ENCODE data around the gene ASB15.
A peak's percentile ranks its signal among the peaks of the same experiment; 100 is the strongest.

Gene ASB15

DNA sequence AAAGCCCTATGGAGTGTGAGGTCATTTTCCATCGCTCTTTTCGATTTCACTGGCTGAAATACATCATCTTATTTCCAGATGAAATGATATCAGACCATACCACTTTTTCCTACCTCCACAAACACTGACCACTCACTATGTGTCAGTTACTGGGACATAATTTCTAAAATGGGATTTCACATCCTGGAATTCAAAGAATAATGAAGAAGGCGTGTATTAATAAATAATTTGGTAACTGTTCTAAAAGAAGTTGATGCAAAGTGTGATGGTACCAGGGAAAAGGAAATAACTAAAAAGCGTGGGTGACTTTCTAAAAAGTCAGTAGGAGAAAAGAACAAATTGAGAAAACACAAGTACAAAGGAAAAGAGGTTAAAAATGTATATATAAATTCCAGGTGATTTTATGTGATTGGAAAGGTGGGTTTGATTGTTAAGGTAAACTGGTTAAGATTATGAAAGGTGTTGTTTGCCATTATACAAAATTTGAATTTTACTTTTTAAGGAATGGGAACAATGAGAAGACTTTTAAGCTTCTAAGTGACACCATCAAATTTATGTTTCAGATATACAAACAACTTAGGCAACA is 43.2 kb upstream of the ASB15 start:
- TF ChIP-seq, protein P1, sequence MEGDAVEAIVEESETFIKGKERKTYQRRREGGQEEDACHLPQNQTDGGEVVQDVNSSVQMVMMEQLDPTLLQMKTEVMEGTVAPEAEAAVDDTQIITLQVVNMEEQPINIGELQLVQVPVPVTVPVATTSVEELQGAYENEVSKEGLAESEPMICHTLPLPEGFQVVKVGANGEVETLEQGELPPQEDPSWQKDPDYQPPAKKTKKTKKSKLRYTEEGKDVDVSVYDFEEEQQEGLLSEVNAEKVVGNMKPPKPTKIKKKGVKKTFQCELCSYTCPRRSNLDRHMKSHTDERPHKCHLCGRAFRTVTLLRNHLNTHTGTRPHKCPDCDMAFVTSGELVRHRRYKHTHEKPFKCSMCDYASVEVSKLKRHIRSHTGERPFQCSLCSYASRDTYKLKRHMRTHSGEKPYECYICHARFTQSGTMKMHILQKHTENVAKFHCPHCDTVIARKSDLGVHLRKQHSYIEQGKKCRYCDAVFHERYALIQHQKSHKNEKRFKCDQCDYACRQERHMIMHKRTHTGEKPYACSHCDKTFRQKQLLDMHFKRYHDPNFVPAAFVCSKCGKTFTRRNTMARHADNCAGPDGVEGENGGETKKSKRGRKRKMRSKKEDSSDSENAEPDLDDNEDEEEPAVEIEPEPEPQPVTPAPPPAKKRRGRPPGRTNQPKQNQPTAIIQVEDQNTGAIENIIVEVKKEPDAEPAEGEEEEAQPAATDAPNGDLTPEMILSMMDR (IDR thresholded peaks at IDR 0.05; ENCODE audit: borderline replicate concordance, extremely low read depth, low read length, poor library complexity, severe bottlenecking): no peak
- TF ChIP-seq EZH2 (IDR thresholded peaks at IDR 0.05; ENCODE audit: borderline replicate concordance, low read depth, low read length, severe bottlenecking): no peak
- Histone ChIP-seq H3K9me3 (ENCODE audit: insufficient read depth, low read length, severe bottlenecking) (no peaks in the 10 kb centered on the region), H3K79me2 (ENCODE audit: insufficient read depth, low read length) (peaks cover 37% of the 10 kb centered on the region), H3K27me3 (ENCODE audit: insufficient read depth, low read length, poor library complexity) (no peaks in the 10 kb centered on the region), H3K27ac (ENCODE audit: low read length) (peak overlapping the region; percentile 82), H3K9ac (ENCODE audit: low read depth, low read length) (peak overlapping the region; percentile 60), H3K4me3 (ENCODE audit: low read depth in 1 of 2, low read length in 2 of 2) (peak overlapping the region; percentile 25 to 63; a peak in 3 of 4 replicates), H3K4me2 (ENCODE audit: insufficient read depth, low read length) (peak overlapping the region; percentile 69), H2AFZ (ENCODE audit: low read depth, low read length) (peak overlapping the region; percentile 80), H3K4me1 (ENCODE audit: insufficient read depth, low read length) (peaks cover 58% of the 10 kb centered on the region), H4K20me1 (ENCODE audit: insufficient read depth, low read length) (0 out of 2 replicates have a peak, but pooled peaks cover 2% of the 10 kb centered on the region), H3K36me3 (ENCODE audit: insufficient read depth, low read length) (peaks cover 15% of the 10 kb centered on the region)
- ATAC-seq (ENCODE audit: insufficient read depth, low read depth): no peak
- DNase-seq: no peak

DNA sequence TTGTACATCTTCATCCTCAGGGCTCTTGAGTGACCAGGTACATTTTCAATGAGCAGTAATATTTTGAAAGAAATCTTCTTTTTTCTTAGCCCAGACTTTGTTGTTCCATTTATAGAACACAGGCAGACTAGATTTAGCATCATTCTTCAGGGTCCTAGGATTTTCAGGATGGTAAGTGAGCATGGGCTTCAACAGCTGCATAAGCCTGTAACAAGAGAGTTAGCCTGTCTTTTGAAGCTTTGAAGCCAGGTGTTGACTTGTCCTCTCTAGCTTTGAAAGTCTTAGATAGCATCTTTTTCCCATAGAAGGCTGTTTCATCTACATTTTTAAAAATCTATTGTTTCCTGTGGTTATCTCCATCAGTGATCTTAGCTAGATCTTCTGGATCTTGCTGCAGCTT is 39.5 kb upstream of the ASB15 start:
- H3K4me2 ChIP-seq (ENCODE audit: insufficient read depth, low read length): no peak overlapping the region
- no peaks in the 10 kb centered on the region for H3K9me3 ChIP-seq (ENCODE audit: insufficient read depth, low read length, severe bottlenecking)
- H4K20me1 ChIP-seq (ENCODE audit: insufficient read depth, low read length): no peaks in the 10 kb centered on the region
- 0 out of 2 replicates have a peak overlapping the region, but pooled peaks have one; percentile 15 for H3K9ac ChIP-seq (ENCODE audit: low read depth, low read length)
- ATAC-seq (ENCODE audit: insufficient read depth, low read depth) (peak; percentile 69), DNase-seq (peak; percentile 40)
- H3K27ac ChIP-seq (ENCODE audit: low read length): peak overlapping the region; percentile 66; the same call in 1 of the 2 replicates
- peaks cover 39% of the 10 kb centered on the region for H3K4me1 ChIP-seq (ENCODE audit: insufficient read depth, low read length)
- no peaks in the 10 kb centered on the region for H3K27me3 ChIP-seq (ENCODE audit: insufficient read depth, low read length, poor library complexity)
- H3K79me2 ChIP-seq (ENCODE audit: insufficient read depth, low read length): peaks cover 5% of the 10 kb centered on the region
- TF ChIP-seq, protein P1 (IDR thresholded peaks at IDR 0.05; ENCODE audit: borderline replicate concordance, extremely low read depth, low read length, poor library complexity, severe bottlenecking): no peak
- TF ChIP-seq EZH2 (IDR thresholded peaks at IDR 0.05; ENCODE audit: borderline replicate concordance, low read depth, low read length, severe bottlenecking): no peak
- no peak overlapping the region for H2AFZ ChIP-seq (ENCODE audit: low read depth, low read length)
- H3K36me3 ChIP-seq (ENCODE audit: insufficient read depth, low read length): no peaks in the 10 kb centered on the region
- no peak overlapping the region for H3K4me3 ChIP-seq (ENCODE audit: low read depth in 1 of 2, low read length in 2 of 2)

DNA sequence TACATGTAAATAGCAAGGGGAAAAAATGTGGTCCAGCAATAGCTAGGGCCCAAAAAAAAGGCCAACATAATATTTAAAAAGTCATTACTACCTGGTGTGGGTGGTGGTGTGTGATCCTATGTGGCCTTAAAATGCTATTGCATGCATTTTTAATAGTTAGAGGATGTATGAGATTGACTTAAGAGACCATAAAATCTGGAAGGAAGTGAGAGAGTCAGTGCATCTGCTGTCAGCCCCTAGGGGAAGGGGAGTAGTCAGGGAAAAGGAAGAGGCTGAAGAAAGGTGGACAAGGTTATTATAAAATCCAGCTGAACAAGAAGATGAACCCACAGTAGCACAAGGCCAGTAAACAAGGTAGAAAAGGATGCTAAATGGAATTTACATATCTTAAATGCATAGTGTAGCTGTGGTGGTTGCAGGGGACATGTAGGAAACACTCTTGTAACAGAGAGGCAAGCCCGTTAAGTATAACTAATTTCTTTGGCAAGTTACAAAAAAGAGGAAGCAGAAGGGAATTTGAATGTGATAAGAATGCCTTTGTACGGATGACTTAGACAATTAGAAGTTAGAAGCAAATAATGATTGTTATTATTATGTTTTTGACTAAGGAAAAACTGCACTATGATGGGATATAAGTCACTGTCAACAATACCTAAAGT is 32.1 kb upstream of the ASB15 start:
- no peak overlapping the region for H3K27ac ChIP-seq (ENCODE audit: low read length)
- DNase-seq (no peak), ATAC-seq (ENCODE audit: insufficient read depth, low read depth) (peak; percentile 44; the same call in 1 of the 3 replicates)

More for the DNA sequence above, 32.1 kb upstream of the ASB15 start:
- Histone ChIP-seq H4K20me1 (ENCODE audit: insufficient read depth, low read length) (no peaks in the 10 kb centered on the region), H3K9me3 (ENCODE audit: insufficient read depth, low read length, severe bottlenecking) (no peaks in the 10 kb centered on the region), H2AFZ (ENCODE audit: low read depth, low read length) (no peak overlapping the region), H3K4me3 (ENCODE audit: low read depth in 1 of 2, low read length in 2 of 2) (no peak overlapping the region), H3K79me2 (ENCODE audit: insufficient read depth, low read length) (no peaks in the 10 kb centered on the region), H3K9ac (ENCODE audit: low read depth, low read length) (no peak overlapping the region), H3K27me3 (ENCODE audit: insufficient read depth, low read length, poor library complexity) (no peaks in the 10 kb centered on the region), H3K4me1 (ENCODE audit: insufficient read depth, low read length) (no peaks in the 10 kb centered on the region), H3K4me2 (ENCODE audit: insufficient read depth, low read length) (no peak overlapping the region), H3K36me3 (ENCODE audit: insufficient read depth, low read length) (no peaks in the 10 kb centered on the region)
- TF ChIP-seq EZH2 (IDR thresholded peaks at IDR 0.05; ENCODE audit: borderline replicate concordance, low read depth, low read length, severe bottlenecking): no peak
- TF ChIP-seq, protein P1 (IDR thresholded peaks at IDR 0.05; ENCODE audit: borderline replicate concordance, extremely low read depth, low read length, poor library complexity, severe bottlenecking): no peak
